Lower lobe of right lung (tissue), 2 donors: Measurements from ENCODE around the gene ORMDL3. TPM values are rescaled to one million over a fixed set of nuclear protein-coding genes. Genes with fewer than 3 reads are reported as not detected.

ENCODE experiments used
- ATAC-seq, 2 donors: fragments of 200-7000 bp; cut with Tn5 transposase; one replicate each; pipeline ENCODE4 v1.9.1; 2020 to 2022; ENCODE audit warnings: mild to moderate bottlenecking in 2 of 2, moderate library complexity in 2 of 2
- DNase-seq: peaks from one replicate; pipeline ENCODE4 v3.0.0-alpha.2; 2020
- H3K27ac ChIP-seq: fragments of 200-600 bp; one replicate; pipeline ENCODE4 v1.8.0; 2022
- H3K27me3 ChIP-seq: fragments of 200-600 bp; one replicate; pipeline ENCODE4 v1.8.0; 2022; ENCODE audit warnings: low read depth
- H3K36me3 ChIP-seq: fragments of 200-600 bp; one replicate; pipeline ENCODE4 v1.8.0; 2022; ENCODE audit warnings: mild to moderate bottlenecking
- H3K4me1 ChIP-seq: fragments of 200-600 bp; one replicate; pipeline ENCODE4 v1.8.0; 2022
- H3K4me3 ChIP-seq: fragments of 200-600 bp; one replicate; pipeline ENCODE4 v1.8.0; 2022; ENCODE audit warnings: mild to moderate bottlenecking
- H3K9me3 ChIP-seq: fragments of 200-600 bp; one replicate; pipeline ENCODE4 v1.8.0; 2022
- intact Hi-C: fragments of 100-400 bp; cut with DNase I; formaldehyde crosslinking; loops from one replicate; pipeline ENCODE4 v1.11.0; 2022
- total RNA-seq: library from RNA; stranded (reverse); fragmentation: NEBNext Ultra II Directional; extraction: Animal tissue kit (Norgen Biotek cat#: 25700); gene quantifications from one replicate; pipeline ENCODE4 v1.2.1, GENCODE V29; 2021
- TF ChIP-seq, protein P1 (sequence below): fragments of 200-600 bp; IDR thresholded peaks from one replicate; pipeline ENCODE4 v1.8.0; 2022; ENCODE audit warnings: antibody characterized with exemption, mild to moderate bottlenecking
- donor health status: DM: no; HTN: yes; CAD: no; lungs with severe emphysema.

Gene ORMDL3
- total RNA-seq, 1 donor from 2014 or later: 61.3 TPM

DNA sequence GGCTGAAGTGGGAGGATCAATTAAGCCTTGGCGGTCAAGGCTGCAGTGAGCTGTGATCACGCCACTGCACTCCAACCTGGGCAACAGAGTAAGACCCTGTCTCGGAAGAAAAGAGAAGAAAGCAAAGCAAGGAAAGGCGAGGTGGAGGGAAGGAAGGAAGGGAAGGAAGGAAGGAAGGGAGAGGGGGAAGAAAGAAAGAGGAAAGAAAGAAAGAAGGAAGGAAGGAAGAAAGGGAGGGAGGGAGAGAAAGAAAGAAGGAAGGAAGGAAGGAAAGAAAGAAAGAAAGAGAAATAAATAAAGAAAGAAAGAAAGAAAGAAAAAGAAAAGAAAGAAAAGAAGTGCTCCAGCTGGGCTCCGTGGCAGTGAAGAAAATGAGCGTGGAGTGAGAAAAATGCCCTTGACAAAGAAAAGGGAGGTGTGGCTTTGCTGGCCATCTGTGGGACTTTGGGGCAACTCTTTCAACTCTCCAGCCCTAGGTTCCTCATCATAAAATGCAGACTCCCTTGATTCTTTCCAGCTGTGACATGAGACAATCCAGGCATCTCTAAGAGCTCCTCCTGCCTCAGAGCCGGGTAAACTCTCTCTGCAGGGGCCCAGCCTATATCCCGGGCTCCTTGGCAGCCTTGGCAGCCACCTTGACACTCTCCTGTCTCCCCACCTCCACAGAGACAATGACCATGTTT, 37.8 kb upstream of the ORMDL3 start:
- no peaks in the 10 kb centered on the region for H3K36me3 ChIP-seq
- no peak overlapping the region for H3K4me3 ChIP-seq
- H3K9me3 ChIP-seq: no peaks in the 10 kb centered on the region
- intact Hi-C loops: no loop called here
- no peak for DNase-seq
- ATAC-seq: no peak
- H3K27me3 ChIP-seq: no peaks in the 10 kb centered on the region
- no peaks in the 10 kb centered on the region for H3K4me1 ChIP-seq
- no peak overlapping the region for H3K27ac ChIP-seq
- TF ChIP-seq, protein P1, sequence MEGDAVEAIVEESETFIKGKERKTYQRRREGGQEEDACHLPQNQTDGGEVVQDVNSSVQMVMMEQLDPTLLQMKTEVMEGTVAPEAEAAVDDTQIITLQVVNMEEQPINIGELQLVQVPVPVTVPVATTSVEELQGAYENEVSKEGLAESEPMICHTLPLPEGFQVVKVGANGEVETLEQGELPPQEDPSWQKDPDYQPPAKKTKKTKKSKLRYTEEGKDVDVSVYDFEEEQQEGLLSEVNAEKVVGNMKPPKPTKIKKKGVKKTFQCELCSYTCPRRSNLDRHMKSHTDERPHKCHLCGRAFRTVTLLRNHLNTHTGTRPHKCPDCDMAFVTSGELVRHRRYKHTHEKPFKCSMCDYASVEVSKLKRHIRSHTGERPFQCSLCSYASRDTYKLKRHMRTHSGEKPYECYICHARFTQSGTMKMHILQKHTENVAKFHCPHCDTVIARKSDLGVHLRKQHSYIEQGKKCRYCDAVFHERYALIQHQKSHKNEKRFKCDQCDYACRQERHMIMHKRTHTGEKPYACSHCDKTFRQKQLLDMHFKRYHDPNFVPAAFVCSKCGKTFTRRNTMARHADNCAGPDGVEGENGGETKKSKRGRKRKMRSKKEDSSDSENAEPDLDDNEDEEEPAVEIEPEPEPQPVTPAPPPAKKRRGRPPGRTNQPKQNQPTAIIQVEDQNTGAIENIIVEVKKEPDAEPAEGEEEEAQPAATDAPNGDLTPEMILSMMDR: no peak

DNA sequence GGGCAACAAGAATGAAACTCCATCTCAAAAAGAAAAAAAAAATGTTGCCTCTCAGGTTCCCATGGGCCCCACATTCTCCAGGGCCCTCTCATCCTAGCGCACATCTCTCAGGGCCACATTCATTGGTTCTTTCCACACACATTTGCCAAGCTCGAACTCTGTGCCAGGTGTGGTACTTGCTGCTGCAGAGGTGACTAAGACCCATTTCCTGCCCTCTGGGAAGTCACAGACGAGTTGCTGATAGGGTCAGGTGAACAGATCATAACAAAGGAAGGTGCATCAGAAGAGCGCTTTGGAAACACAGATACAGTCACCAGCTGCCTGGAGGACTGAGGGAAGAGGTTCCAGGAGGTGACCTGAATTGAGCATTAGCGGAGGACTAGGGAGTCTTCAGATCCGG, 36.4 kb upstream of the ORMDL3 start:
- Histone ChIP-seq H3K4me3 (no peak overlapping the region), H3K27me3 (no peaks in the 10 kb centered on the region), H3K4me1 (peaks cover 4% of the 10 kb centered on the region), H3K27ac (no peak overlapping the region), H3K9me3 (no peaks in the 10 kb centered on the region), H3K36me3 (no peaks in the 10 kb centered on the region)
- DNase-seq (no peak), ATAC-seq (no peak)
- intact Hi-C loops: no loop called here
- TF ChIP-seq, protein P1: no peak

- H3K27me3 ChIP-seq: no peaks in the 10 kb centered on the region
- H3K4me3 ChIP-seq: no peak within 1 kb of the TSS
- H3K27ac ChIP-seq: no peak within 1 kb of the TSS
- TF ChIP-seq, protein P1: no peak
- ATAC-seq: no peak
- H3K36me3 ChIP-seq: no peaks in the 10 kb centered on the region
- no peak for DNase-seq
- peaks cover 4% of the 10 kb centered on the region for H3K4me1 ChIP-seq
- intact Hi-C loops: no loop called here
- no peaks in the 10 kb centered on the region for H3K9me3 ChIP-seq
Measured at GRCh38 chr17:39962642-39963220, 35.3 kb upstream of the ORMDL3 start, which contains the start of gene GSDMA. Gene GSDMA (plus strand): TSS chr17:39963004. CDS start chr17:39965688, 2,684 bp downstream.

GRCh38 chr17:39960524-39961041, 33.2 kb upstream of the ORMDL3 start:
- Histone ChIP-seq H3K9me3 (no peaks in the 10 kb centered on the region), H3K4me3 (no peak overlapping the region), H3K27me3 (no peaks in the 10 kb centered on the region), H3K36me3 (no peaks in the 10 kb centered on the region), H3K4me1 (peaks cover 4% of the 10 kb centered on the region), H3K27ac (no peak overlapping the region)
- TF ChIP-seq, protein P1: no peak
- intact Hi-C loops: no loop called here
- DNase-seq (no peak), ATAC-seq (no peak)

DNA sequence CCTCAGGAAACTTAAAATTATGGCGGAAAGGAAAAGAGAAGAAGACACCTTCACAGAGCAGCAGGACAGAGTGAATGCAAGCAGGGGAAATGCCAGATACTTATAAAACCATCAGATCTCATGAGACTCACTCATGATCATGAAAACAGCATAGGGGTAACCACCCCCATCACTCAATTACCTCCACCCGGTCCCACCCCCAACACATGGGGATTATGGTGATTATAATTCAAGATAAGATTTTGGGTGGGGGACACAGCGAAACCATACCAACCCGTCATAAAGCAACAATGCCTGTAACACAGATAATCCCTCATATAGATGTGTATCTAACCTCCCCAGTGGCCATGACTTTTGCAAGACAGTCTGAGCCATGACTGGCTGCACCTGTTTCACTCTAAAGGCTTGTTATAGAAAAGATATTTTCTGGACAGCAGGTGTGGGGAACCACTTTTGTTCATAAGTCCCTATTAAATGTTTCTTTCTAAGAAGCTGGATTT, 28.4 kb upstream of the ORMDL3 start:
- no peak overlapping the region for H3K4me3 ChIP-seq
- DNase-seq (no peak), ATAC-seq (no peak)
- TF ChIP-seq, protein P1: no peak
- peaks cover 11% of the 10 kb centered on the region for H3K4me1 ChIP-seq
- H3K36me3 ChIP-seq: no peaks in the 10 kb centered on the region
- no peaks in the 10 kb centered on the region for H3K27me3 ChIP-seq
- no peaks in the 10 kb centered on the region for H3K9me3 ChIP-seq
- intact Hi-C loops: no loop called here
- no peak overlapping the region for H3K27ac ChIP-seq
